GM12878 (cell line): Measurements from ENCODE around the gene ARL6IP5. TPM values are rescaled to one million over a fixed set of nuclear protein-coding genes. Genes with fewer than 3 reads are reported as not detected.

Experiments
- ATAC-seq: fragments of 200-7000 bp; cut with Tn5 transposase; 3 replicates; pipeline ENCODE4 v1.9.1; 2020; ENCODE audit warnings: mild to moderate bottlenecking, moderate library complexity
- BruUV-seq: library from RNA; stranded (reverse); fragments of 400-500 nt; replicated peaks from 2 replicates; lab custom pipeline; 2021; lab: Mats Ljungman, UMichigan
- CTCF ChIA-PET: fragments of 300-600 bp; sonication (Branson Sonifier 250); formaldehyde crosslinking; extraction: SDS; loops from one replicate; lab custom pipeline; 2021; ENCODE audit warnings: inconsistent platforms; lab: Yijun Ruan, JAX
- POLR2A ChIA-PET: fragments of 350-600 bp; formaldehyde crosslinking; extraction: SDS; loops from one replicate; lab custom pipeline; 2021; ENCODE audit warnings: inconsistent platforms; lab: Charles Lee
- RAD21 ChIA-PET: fragments of 300-600 bp; sonication (Branson Sonifier 250); formaldehyde crosslinking; loops from one replicate; lab custom pipeline; 2023; ENCODE audit warnings: antibody characterized with exemption; ENCODE audit not compliant: unreplicated experiment; lab: Charles Lee
- SMC1A ChIA-PET: fragments of 300-600 bp; sonication (Branson Sonifier 250); formaldehyde crosslinking; loops from one replicate; lab custom pipeline; 2023; ENCODE audit not compliant: unreplicated experiment, uncharacterized antibody; lab: Charles Lee
- DNase-seq: peaks from one replicate; pipeline ENCODE4 v3.0.0-alpha.2; 2011; ENCODE audit warnings: low read depth, low spot score
- FAIRE-seq: peaks from 3 replicates; lab custom pipeline; 2011; peaks lifted over from hg19 to GRCh38; lab: Jason Lieb, UNC
- H2AFZ ChIP-seq: 2 replicates; pipeline ENCODE4 v1.6.0; 2011; ENCODE audit warnings: low read depth, low read length, control low read depth; ENCODE audit not compliant: control insufficient read depth
- H3K27ac ChIP-seq: 2 replicates; pipeline ENCODE4 v1.5.1; 2011; ENCODE audit warnings: control low read depth; ENCODE audit not compliant: control insufficient read depth, insufficient read depth
- H3K27me3 ChIP-seq, 2 experiments: replicated peaks in 1 of 2; 2 replicates each; pipeline versions ENCODE4 v1.6.0 to v1.6.1; 2011; ENCODE audit warnings: low read length in 1 of 2; ENCODE audit not compliant: control insufficient read depth in 2 of 2, insufficient read depth in 2 of 2
- H3K36me3 ChIP-seq, 2 experiments: 2 replicates each; pipeline ENCODE4 v1.5.1; 2011; ENCODE audit warnings: low read length in 1 of 2; ENCODE audit not compliant: control insufficient read depth in 2 of 2, insufficient read depth in 2 of 2
- H3K4me1 ChIP-seq: 2 replicates; pipeline ENCODE4 v1.6.1; 2011; ENCODE audit warnings: mild to moderate bottlenecking, low read length, moderate library complexity, mixed read lengths; ENCODE audit not compliant: control insufficient read depth, insufficient read depth
- H3K4me2 ChIP-seq: 2 replicates; pipeline ENCODE4 v1.6.0; 2011; ENCODE audit warnings: control low read depth; ENCODE audit not compliant: control insufficient read depth, insufficient read depth
- H3K4me3 ChIP-seq: fragments of 200-600 bp; sonication (generic); 2 replicates; pipeline ENCODE4 v1.5.1; 2016
- H3K79me2 ChIP-seq: 2 replicates; pipeline ENCODE4 v1.6.0; 2011; ENCODE audit warnings: low read length; ENCODE audit not compliant: control insufficient read depth, insufficient read depth
- H3K9ac ChIP-seq: 2 replicates; pipeline ENCODE4 v1.8.0; 2011; ENCODE audit warnings: low read length, control low read depth, mixed read lengths; ENCODE audit not compliant: control insufficient read depth, insufficient read depth
- H3K9me3 ChIP-seq: replicated peaks from 3 replicates; pipeline ENCODE4 v1.5.1; 2011; ENCODE audit warnings: mild to moderate bottlenecking, low read length; ENCODE audit not compliant: control insufficient read depth, insufficient read depth
- H4K20me1 ChIP-seq: 2 replicates; pipeline ENCODE4 v1.6.0; 2011; ENCODE audit not compliant: control insufficient read depth, insufficient read depth
- EGR1 ChIP-seq, 2 experiments: IDR thresholded peaks; 1 replicate in 1 of 2; 2 replicates in 1 of 2; pipeline ENCODE4 v1.6.1; 2011 to 2012; ENCODE audit warnings: low read depth in 2 of 2, low read length in 2 of 2, borderline replicate concordance in 1 of 2, mild to moderate bottlenecking in 1 of 2, moderate library complexity in 1 of 2
- MYB ChIP-seq: fragments of 150-350 bp; IDR thresholded peaks from 2 replicates; pipeline ENCODE4 v1.6.1; 2014; ENCODE audit warnings: mild to moderate bottlenecking, low read depth, low read length, borderline replicate concordance
- NFYA ChIP-seq: IDR thresholded peaks from 2 replicates; pipeline ENCODE4 v1.6.1; 2011; ENCODE audit warnings: low read depth, mild to moderate bottlenecking, low read length, improper control_type of control experiment, borderline replicate concordance
- SUPT20H ChIP-seq: IDR thresholded peaks from 2 replicates; pipeline ENCODE4 v1.6.1; 2011; ENCODE audit warnings: low read depth, mild to moderate bottlenecking, low read length, moderate library complexity, borderline replicate concordance; ENCODE audit not compliant: control insufficient read depth
- WGBS: methylation state at CpG from one replicate; pipeline ENCODE4 v1.1.6; 2016; ENCODE audit warnings: low lambda C conversion rate; ENCODE audit not compliant: insufficient replicate concordance, insufficient coverage; ENCODE audit errors: missing lambda C conversion rate; 5-methylcytosine and 5-hydroxymethylcytosine counted together
- in situ Hi-C: fragments of 300-500 bp; cut with MboI; formaldehyde crosslinking; loops from 9 replicates; pipeline ENCODE4 v1.14.3; 2018; ENCODE audit warnings: mixed read lengths
- intact Hi-C: fragments of 100-400 bp; cut with micrococcal nuclease; formaldehyde crosslinking; loops from one replicate; pipeline ENCODE4 v1.14.2; 2022; ENCODE audit not compliant: unreplicated experiment
- polyA plus RNA-seq, 11 experiments: library from polyadenylated mRNA; depleted of rRNA in 4 of 11; unstranded in 6 of 11; stranded (reverse) in 5 of 11; fragments of >200 nt; fragmentation: Nextera tagmentation in 4 of 11; fragmentation: Illumina TruSeq in 1 of 11; extraction: Ambion mirVana in 4 of 11; extraction: Trizol in 1 of 11; gene quantifications; 1 replicate in 1 of 11; 2 replicates in 10 of 11; pipeline versions ENCODE4 v1.2.1 to v1.2.3, GENCODE V29; 2011 to 2016; ENCODE audit warnings: inconsistent platforms in 2 of 11, missing spikeins in 2 of 11, low read depth in 1 of 11
- total RNA-seq, 4 experiments: library from RNA; depleted of rRNA in 3 of 4; stranded (reverse); fragments of >200 nt in 3 of 4; fragmentation: Illumina TruSeq in 1 of 4; extraction: Trizol in 1 of 4; gene quantifications; 2 replicates each; pipeline versions ENCODE4 v1.2.1 to v1.2.3, GENCODE V29; 2013 to 2021
- TF ChIP-seq, protein P1 (sequence below): fragments of 450-650 bp; IDR thresholded peaks from 2 replicates; pipeline ENCODE4 v1.6.1; 2017; ENCODE audit warnings: antibody characterized with exemption, mild to moderate bottlenecking, moderate library complexity
- TF ChIP-seq, protein P2 (sequence below): IDR thresholded peaks from 2 replicates; pipeline ENCODE4 v1.6.1; 2011; ENCODE audit warnings: borderline replicate concordance, low read depth, mild to moderate bottlenecking, moderate library complexity, mixed read lengths, low read length; ENCODE audit not compliant: insufficient read depth; ENCODE audit errors: extremely low read length

ARL6IP5 gene
- total and polyA plus RNA-seq, 10 of the 15 experiments (the other 5 are each of a cell fraction or from before 2014, with no cell fraction given), result 78.2 to 310 (median 148) TPM

DNA sequence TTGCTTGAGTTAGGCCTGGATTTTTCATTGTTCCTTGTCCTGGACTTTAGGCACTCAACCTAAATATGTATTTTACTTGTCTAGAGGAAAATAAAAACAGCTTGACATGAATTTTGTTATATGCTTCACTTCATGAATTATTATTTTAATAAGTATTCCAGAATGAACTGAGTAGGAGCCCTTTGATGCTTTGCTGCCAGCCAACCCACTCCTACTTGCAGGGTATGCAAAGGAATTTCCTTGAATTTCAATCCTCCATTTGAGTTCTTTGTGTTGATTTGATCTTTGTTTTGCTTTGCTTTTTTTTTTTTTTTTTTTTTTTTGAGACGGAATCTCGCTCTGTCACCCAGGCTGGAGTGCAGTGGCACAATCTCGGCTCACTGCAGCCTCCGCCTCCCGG, 11.6 kb downstream of the ARL6IP5 start (continued):
- TF ChIP-seq, protein P1, sequence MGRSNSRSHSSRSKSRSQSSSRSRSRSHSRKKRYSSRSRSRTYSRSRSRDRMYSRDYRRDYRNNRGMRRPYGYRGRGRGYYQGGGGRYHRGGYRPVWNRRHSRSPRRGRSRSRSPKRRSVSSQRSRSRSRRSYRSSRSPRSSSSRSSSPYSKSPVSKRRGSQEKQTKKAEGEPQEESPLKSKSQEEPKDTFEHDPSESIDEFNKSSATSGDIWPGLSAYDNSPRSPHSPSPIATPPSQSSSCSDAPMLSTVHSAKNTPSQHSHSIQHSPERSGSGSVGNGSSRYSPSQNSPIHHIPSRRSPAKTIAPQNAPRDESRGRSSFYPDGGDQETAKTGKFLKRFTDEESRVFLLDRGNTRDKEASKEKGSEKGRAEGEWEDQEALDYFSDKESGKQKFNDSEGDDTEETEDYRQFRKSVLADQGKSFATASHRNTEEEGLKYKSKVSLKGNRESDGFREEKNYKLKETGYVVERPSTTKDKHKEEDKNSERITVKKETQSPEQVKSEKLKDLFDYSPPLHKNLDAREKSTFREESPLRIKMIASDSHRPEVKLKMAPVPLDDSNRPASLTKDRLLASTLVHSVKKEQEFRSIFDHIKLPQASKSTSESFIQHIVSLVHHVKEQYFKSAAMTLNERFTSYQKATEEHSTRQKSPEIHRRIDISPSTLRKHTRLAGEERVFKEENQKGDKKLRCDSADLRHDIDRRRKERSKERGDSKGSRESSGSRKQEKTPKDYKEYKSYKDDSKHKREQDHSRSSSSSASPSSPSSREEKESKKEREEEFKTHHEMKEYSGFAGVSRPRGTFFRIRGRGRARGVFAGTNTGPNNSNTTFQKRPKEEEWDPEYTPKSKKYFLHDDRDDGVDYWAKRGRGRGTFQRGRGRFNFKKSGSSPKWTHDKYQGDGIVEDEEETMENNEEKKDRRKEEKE, result no peak
- TF ChIP-seq MYB (no peak), SUPT20H (no peak)
- TF ChIP-seq, protein P2, sequence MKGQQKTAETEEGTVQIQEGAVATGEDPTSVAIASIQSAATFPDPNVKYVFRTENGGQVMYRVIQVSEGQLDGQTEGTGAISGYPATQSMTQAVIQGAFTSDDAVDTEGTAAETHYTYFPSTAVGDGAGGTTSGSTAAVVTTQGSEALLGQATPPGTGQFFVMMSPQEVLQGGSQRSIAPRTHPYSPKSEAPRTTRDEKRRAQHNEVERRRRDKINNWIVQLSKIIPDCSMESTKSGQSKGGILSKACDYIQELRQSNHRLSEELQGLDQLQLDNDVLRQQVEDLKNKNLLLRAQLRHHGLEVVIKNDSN, result no peak
- TF ChIP-seq, all 136 proteins: peak for 0

DNA sequence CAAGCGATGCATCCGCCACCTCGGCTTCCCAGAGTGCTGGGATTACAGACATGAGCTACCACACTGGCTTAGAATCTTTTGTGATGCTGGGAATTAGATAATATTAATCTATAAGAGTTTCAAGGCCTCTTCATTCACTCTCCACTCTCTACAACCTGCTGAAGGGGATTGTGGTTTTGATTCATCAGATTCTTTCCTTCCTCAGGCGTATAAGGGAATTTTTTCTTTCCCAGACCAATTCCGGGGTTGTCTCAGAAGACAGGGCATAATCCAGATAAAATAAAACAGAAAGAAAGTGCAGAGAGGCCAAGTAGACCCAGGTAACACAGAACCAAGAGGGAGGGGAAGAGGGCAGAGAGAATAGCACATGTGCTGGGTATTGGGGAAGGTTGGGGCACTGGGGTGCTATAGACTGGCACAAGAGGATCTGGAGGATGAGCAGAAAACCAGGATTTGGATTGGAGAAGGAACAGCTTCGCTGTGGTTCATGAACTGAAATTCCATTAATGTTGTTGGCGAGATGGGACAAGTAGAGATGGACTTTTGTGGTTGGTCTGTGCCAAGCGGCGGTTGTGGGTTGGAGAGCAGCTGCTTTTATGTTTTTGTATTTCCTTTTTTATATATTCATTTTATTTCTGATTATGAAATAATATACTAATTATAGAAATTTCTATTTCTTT, 12.8 kb downstream of the ARL6IP5 start:
- no peak overlapping the region for H3K4me3 ChIP-seq
- RAD21 ChIA-PET, result interaction anchor here (1.0 to 6.9 kb wide), 3 partner anchors 14 to 574 kb away, joined by 3 to 78 read pairs (median 4); partner anchors contain the start of genes ARL6IP5 and UBA3
- 93% methylated on average over 9 of the region's 9 CpGs for WGBS
- DNase-seq (no peak), FAIRE-seq (no peak), ATAC-seq (no peak)
- H3K79me2 ChIP-seq, result peaks cover 59% of the 10 kb centered on the region
- CTCF ChIA-PET, result interaction anchor here (1.2 to 3.7 kb wide), 2 partner anchors 23 to 24 kb away, joined by 4 to 21 read pairs; no protein-coding TSS in a partner anchor
- H3K27ac ChIP-seq, result no peak overlapping the region
- no peaks in the 10 kb centered on the region for H3K27me3 ChIP-seq
- peaks cover 4 to 20% of the 10 kb centered on the region in 2 experiments for H3K36me3 ChIP-seq
- H4K20me1 ChIP-seq, result no peaks in the 10 kb centered on the region
- no peak for TF ChIP-seq NFYA
- no peak for TF ChIP-seq EGR1 (IDR thresholded peaks at IDR 0.05; ENCODE audit: borderline replicate concordance in 1 of 2, low read depth in 2 of 2, low read length in 2 of 2)
- TF ChIP-seq, all 136 proteins: peak for 0
- Histone ChIP-seq H3K4me1 (peaks cover 33% of the 10 kb centered on the region), H3K9ac (no peak overlapping the region), H3K4me2 (no peak overlapping the region), H2AFZ (no peak overlapping the region), H3K9me3 (no peaks in the 10 kb centered on the region)
- ChIA-PET POLR2A (interaction anchor here (0.5 to 1.5 kb wide), 2 partner anchors 10 to 15 kb away, joined by 3 read pairs; no protein-coding TSS in a partner anchor), SMC1A (interaction anchor here (1.5 to 19.6 kb wide), 3 partner anchors 14 to 68 kb away, joined by 4 to 234 read pairs (median 11); partner anchors contain the start of genes ARL6IP5 and TMF1)
- BruUV-seq, result no TSS peak
- intact Hi-C loops, result no loop called here
- in situ Hi-C loops, result no loop called here
